PC-3 (cell line): ENCODE data around the gene HAND2.

ENCODE experiments used
- CTCF ChIP-seq: fragments of 300-600 bp; sonication (generic); conservative IDR thresholded peaks from 2 replicates; pipeline ENCODE4 v1.5.1; 2017; ENCODE audit warnings: antibody characterized with exemption, low read depth, mild to moderate bottlenecking, low read length
- EZH2 ChIP-seq: fragments of 300-600 bp; sonication (generic); IDR thresholded peaks from one replicate; pipeline ENCODE4 v1.6.1; 2017; ENCODE audit warnings: antibody characterized with exemption, mild to moderate bottlenecking, low read length; ENCODE audit not compliant: unreplicated experiment

DNA sequence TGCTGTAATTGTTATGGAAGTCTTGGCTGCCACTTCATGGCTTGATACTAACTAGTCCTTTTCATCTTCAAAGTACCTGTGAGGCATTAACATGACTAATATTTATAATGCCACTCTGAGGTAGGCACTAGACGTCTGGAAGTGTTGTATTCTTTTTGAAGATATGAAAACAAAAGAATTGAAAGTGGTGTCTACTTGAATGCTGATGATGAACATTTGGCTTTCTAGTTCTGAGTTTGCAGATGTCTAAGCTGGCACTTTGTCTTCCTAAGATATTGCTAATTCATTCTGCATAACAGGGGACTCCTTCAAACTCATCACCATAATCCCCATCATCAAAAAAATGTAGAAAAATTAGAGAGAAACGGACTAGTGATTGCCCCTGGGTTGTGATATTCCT is 41.6 kb upstream of the HAND2 start:
- no peak for TF ChIP-seq CTCF
- no peak for TF ChIP-seq EZH2
